ENCODE data around the gene ULK4. TPM values are rescaled to one million over a fixed set of nuclear protein-coding genes. Genes with fewer than 3 reads are reported as not detected.
A peak's percentile ranks its signal among the peaks of the same experiment; 100 is the strongest.
"Not testable (repeated sequence)": the region's sequence is repeated elsewhere in the genome, so short reads cannot be mapped to it uniquely, and the experiment has no call there.

The ULK4 gene
- total and polyA plus RNA-seq, 7 donors = 2.1 to 18.6 (median 8.9) TPM

DNA sequence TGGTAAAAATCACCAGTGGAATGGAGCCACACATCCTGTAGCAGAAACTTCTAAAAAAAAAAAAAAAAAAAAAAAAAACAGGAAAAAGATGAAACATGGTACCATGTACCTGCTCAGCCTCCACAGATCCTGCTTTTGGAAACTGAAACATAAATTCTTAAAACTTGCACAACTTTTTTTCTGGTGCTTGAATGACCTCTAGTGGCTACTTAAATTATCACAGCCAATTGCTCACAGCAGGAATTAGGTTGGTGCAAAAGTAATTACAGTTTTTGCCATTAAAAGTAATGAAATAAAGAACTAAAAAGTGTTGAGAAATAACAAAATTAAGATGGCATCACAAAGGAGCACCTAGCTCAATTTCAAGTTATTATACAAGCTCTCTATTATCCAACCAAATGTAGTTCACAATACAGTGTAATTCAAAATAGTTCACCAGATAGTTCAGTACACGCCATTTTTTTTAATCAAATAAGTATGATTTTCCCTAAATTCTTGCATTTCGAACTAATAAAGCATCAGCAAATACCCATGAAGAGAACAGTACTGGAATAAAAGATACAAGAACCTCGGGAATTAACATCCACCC lies 80.6 kb downstream of the ULK4 start:
- Histone ChIP-seq H3K27me3 (no peaks in the 10 kb centered on the region), H3K9me3 (no peaks in the 10 kb centered on the region), H3K27ac (no peak overlapping the region), H3K4me3 (no peak overlapping the region), H3K4me1 (peaks cover 0 to 5% (median 0%) of the 10 kb centered on the region in 4 donors), H3K36me3 (no peaks in the 10 kb centered on the region)
- DNase-seq = no peak
- WGBS, 2 donors = 60 to 69% methylated on average over 3 of the region's 3 CpGs
- intact Hi-C loops (cut with DNase I) = loop anchor here (2.0 to 5.0 kb wide), 2 partner anchors 1159 to 1297 kb away; no protein-coding TSS in a partner anchor
- TF ChIP-seq, protein P1, sequence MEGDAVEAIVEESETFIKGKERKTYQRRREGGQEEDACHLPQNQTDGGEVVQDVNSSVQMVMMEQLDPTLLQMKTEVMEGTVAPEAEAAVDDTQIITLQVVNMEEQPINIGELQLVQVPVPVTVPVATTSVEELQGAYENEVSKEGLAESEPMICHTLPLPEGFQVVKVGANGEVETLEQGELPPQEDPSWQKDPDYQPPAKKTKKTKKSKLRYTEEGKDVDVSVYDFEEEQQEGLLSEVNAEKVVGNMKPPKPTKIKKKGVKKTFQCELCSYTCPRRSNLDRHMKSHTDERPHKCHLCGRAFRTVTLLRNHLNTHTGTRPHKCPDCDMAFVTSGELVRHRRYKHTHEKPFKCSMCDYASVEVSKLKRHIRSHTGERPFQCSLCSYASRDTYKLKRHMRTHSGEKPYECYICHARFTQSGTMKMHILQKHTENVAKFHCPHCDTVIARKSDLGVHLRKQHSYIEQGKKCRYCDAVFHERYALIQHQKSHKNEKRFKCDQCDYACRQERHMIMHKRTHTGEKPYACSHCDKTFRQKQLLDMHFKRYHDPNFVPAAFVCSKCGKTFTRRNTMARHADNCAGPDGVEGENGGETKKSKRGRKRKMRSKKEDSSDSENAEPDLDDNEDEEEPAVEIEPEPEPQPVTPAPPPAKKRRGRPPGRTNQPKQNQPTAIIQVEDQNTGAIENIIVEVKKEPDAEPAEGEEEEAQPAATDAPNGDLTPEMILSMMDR (IDR thresholded peaks at IDR 0.05) = peak in 3 of 4 experiments; percentile 37 to 51 (median 43)
- TF ChIP-seq EP300 (IDR thresholded peaks at IDR 0.05) (no peak), POLR2AphosphoS5 (IDR thresholded peaks at IDR 0.05) (no peak), POLR2A (IDR thresholded peaks at IDR 0.05) (no peak)

- Histone ChIP-seq H3K27me3 (no peaks in the 10 kb centered on the region), H3K36me3 (no peaks in the 10 kb centered on the region), H3K9me3 (no peaks in the 10 kb centered on the region), H3K4me3 (no peak overlapping the region), H3K27ac (no peak overlapping the region), H3K4me1 (peaks cover 0 to 5% (median 0%) of the 10 kb centered on the region in 4 donors)
- no peak for DNase-seq
- 23 to 73% methylated on average over 2 of the region's 2 CpGs for WGBS, 2 donors
- TF ChIP-seq, protein P1 (IDR thresholded peaks at IDR 0.05) = no peak
- no peak for TF ChIP-seq POLR2AphosphoS5 (IDR thresholded peaks at IDR 0.05)
- no peak for TF ChIP-seq POLR2A (IDR thresholded peaks at IDR 0.05)
- no peak for TF ChIP-seq EP300 (IDR thresholded peaks at IDR 0.05)
- intact Hi-C loops (cut with DNase I) = loop anchor here (2.0 to 5.0 kb wide), 2 partner anchors 1158 to 1296 kb away; no protein-coding TSS in a partner anchor
Measured at GRCh38 chr3:41880387-41880786, 81.5 kb downstream of the ULK4 start.

GRCh38 chr3:41877741-41878140 lies 84.2 kb downstream of the ULK4 start:
- H3K27ac ChIP-seq; H3K4me3 ChIP-seq; DNase-seq; H3K36me3 ChIP-seq; intact Hi-C loops (cut with DNase I); H3K4me1 ChIP-seq; H3K9me3 ChIP-seq; H3K27me3 ChIP-seq: not testable (repeated sequence)
- WGBS, 2 donors = 93 to 94% methylated on average over 9 of the region's 9 CpGs

GRCh38 chr3:41874022-41874421 lies 87.9 kb downstream of the ULK4 start:
- Histone ChIP-seq H3K36me3 (no peaks in the 10 kb centered on the region), H3K27ac (no peak overlapping the region), H3K4me1 (peaks cover 0 to 5% (median 0%) of the 10 kb centered on the region in 4 donors), H3K9me3 (no peaks in the 10 kb centered on the region), H3K4me3 (no peak overlapping the region), H3K27me3 (no peaks in the 10 kb centered on the region)
- intact Hi-C loops (cut with DNase I) = loop anchor here (5.0 kb wide), 1 partner anchor 277 kb away; no protein-coding TSS in a partner anchor
- DNase-seq = no peak
- 87 to 91% methylated on average over 4 of the region's 4 CpGs for WGBS, 2 donors
- no peak for TF ChIP-seq POLR2A (IDR thresholded peaks at IDR 0.05)
- TF ChIP-seq POLR2AphosphoS5 (IDR thresholded peaks at IDR 0.05) = no peak
- no peak for TF ChIP-seq EP300 (IDR thresholded peaks at IDR 0.05)
- TF ChIP-seq, protein P1 (IDR thresholded peaks at IDR 0.05) = no peak

DNA sequence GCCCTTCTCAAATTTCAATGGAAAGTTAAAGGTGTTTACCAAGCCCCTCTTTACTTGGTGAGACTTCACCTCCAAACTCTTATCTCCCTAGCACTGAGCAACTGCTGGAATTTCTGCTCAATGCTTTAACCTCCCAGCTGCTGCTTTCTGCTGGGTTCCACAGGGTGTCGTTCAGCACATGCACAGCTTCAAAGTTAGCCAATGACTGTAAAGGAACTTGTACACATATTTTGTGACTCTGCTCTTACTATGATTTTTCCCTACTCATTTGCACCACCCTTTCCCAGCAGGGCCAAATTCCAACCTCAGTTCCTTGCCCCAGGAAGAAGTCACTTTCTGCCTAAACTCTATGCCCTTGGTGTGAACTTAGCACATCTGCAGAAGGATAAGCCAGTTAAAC lies 89.7 kb downstream of the ULK4 start:
- TF ChIP-seq POLR2AphosphoS5 (IDR thresholded peaks at IDR 0.05) (no peak), EP300 (IDR thresholded peaks at IDR 0.05) (no peak), POLR2A (IDR thresholded peaks at IDR 0.05) (no peak)
- TF ChIP-seq, protein P1 (IDR thresholded peaks at IDR 0.05) = no peak
- Histone ChIP-seq H3K9me3 (no peaks in the 10 kb centered on the region), H3K27me3 (no peaks in the 10 kb centered on the region), H3K27ac (no peak overlapping the region), H3K36me3 (no peaks in the 10 kb centered on the region), H3K4me1 (peaks cover 0 to 5% (median 0%) of the 10 kb centered on the region in 4 donors), H3K4me3 (no peak overlapping the region)
- intact Hi-C loops (cut with DNase I) = loop anchor here (5.0 kb wide), 1 partner anchor 275 kb away; no protein-coding TSS in a partner anchor
- 88 to 95% methylated on average over 1 of the region's 1 CpG for WGBS, 2 donors
- no peak for DNase-seq
